Nucleus accumbens (tissue), 56 donors: ENCODE results near the gene CORO1C.
"Not testable (repeated sequence)": the region's sequence is repeated elsewhere in the genome, so short reads cannot be mapped to it uniquely, and the experiment has no call there.

Source experiments
- DNase-seq, 56 donors: peaks; one replicate each; lab custom pipeline; 2025; lab: John Stamatoyannopoulos, UW

The CORO1C gene

GRCh38 chr12:108638997-108639822 is 92.1 kb downstream of the CORO1C start:
- DNase-seq: no peak

DNA sequence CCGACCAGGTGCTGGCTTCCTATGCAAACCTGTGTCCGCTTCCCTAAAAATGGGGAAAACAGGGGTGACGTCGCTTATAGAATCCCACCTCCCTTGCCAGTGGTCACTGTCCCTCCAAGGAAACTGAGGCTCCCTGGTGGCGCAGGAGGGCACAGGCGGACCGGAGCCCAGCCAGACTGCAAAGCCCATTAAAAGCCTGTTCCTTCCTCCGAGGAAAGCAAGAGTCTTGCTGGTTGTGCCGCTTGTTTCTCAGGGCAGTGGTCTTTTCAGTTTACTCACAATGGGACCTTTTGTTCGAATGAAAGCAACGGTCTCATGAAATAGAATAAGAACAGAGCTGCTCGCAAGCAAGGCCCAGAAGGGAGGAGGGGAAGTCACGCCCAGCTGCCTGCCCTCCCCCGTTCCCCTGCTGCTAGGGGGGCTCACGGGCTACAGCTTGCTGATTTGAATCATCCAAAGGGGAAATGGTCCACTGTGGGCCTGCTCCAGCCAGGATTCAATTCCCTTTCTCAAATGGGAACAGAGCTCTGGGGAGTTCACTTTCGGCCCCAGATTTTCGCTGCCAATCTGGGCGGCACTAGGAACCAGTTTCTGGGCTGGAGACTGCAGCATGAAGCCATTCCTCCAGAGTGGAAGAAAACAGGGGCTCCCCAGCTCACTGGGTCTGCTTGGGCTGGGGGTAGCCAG is 93.0 kb downstream of the CORO1C start:
- DNase-seq: peak; percentile 17 to 89 (median 70)

GRCh38 chr12:108637222-108637971 is 93.9 kb downstream of the CORO1C start:
- peak in 3 of 56 donors; percentile 12 to 29 (median 22) for DNase-seq

- DNase-seq: no peak
These were observed 95.1 kb downstream of the CORO1C start for GRCh38 chr12:108635997-108636808.

DNA sequence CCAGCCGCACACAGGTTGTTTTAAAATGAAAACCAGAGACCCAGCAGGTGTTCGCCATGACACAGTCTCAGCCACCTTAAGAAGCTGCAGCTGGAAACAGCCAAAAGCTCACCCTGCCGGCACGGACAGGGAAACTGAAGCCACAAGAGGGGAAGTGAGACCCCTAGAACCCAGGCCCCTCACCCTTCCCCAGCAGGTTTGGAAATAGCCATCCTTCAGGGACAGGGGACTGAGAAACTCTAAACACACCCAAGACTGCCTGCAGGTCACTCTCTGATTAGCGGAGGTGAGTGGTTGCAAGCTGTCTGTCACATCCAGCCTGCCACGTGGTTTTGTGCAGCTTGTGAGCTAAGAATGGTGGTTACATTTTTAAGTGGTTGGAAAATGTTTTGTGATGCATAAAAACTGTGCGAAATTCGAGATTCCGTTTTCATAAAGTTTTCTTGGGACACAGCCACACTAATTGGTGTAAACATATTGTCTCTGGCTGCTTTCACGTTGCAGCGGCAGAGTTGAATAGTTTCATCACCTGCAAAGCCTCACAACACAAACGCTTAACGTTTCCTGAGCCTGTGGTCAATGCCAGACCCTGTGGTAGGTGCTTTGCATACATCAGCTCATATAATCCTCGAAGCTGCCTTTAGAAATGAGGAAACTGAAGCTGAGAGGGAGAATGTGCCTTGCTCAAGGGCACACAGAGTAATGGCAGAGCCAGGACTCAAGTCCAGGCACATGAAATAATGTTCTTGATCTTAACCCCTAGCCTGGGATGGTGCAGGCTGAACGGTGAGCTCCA is 95.9 kb downstream of the CORO1C start:
- no peak for DNase-seq

GRCh38 chr12:108634341-108634751 is 97.0 kb downstream of the CORO1C start:
- peak in 2 of 56 donors; percentile 26 to 27 for DNase-seq

- peak in 22 of 56 donors; percentile 15 to 57 (median 30) for DNase-seq
These were observed 97.6 kb downstream of the CORO1C start, which contains the start of gene SELPLG for GRCh38 chr12:108633534-108634248. SELPLG (minus strand) TSS chr12:108633894; CDS start chr12:108624307, 9,587 bp downstream.

DNA sequence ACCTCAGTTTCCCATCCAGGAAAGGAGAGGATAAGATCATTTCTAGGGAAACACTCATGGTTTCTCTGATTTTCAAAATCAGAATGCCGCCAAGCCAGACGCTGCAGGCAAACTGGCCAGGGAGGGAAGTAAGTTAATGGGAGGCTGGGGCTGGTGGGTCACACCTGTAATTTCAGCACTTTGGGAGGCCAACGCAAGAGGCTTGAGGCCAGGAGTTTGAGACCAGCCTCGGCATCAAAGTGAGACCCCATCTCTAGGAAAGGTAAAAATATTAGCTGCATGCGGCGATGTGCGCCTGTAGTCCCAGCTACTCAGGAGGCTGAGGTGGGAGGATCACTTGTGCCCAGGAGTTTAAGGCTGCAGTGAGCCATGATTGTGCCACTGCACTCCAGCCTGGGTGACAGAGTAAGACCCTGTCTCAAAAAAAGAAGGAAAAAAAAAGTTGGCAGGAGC is 98.2 kb downstream of the CORO1C start:
- no peak for DNase-seq

- DNase-seq: not testable (repeated sequence)
These were observed 100.1 kb downstream of the CORO1C start for GRCh38 chr12:108631261-108631660.

GRCh38 chr12:108630481-108631207 is 100.7 kb downstream of the CORO1C start:
- no peak for DNase-seq

GRCh38 chr12:108629824-108630476 is 101.4 kb downstream of the CORO1C start:
- no peak for DNase-seq

DNA sequence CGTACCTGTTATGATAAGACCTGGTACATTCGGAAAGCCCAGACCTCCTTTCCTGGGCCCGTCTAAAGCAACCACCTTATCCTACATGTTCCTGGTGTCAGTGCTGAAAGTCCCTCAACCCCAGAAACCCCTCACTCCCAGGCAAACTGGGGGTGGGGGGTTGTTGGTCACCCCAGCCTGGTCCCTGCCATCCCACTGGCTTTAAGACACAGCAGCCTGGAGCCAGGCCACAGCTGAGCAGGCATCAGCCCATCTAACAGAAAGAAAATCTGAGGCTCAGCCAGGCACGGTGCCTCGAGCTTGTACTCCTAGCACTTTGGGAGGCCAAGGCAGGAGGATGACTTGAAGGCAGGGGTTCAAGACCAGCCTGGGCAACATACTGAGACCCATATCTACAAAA is 102.2 kb downstream of the CORO1C start:
- no peak for DNase-seq

GRCh38 chr12:108627134-108627920 is 104.0 kb downstream of the CORO1C start:
- DNase-seq: no peak

GRCh38 chr12:108625228-108625627 is 106.1 kb downstream of the CORO1C start:
- DNase-seq: no peak

GRCh38 chr12:108623577-108623976 is 107.7 kb downstream of the CORO1C start:
- no peak for DNase-seq

DNA sequence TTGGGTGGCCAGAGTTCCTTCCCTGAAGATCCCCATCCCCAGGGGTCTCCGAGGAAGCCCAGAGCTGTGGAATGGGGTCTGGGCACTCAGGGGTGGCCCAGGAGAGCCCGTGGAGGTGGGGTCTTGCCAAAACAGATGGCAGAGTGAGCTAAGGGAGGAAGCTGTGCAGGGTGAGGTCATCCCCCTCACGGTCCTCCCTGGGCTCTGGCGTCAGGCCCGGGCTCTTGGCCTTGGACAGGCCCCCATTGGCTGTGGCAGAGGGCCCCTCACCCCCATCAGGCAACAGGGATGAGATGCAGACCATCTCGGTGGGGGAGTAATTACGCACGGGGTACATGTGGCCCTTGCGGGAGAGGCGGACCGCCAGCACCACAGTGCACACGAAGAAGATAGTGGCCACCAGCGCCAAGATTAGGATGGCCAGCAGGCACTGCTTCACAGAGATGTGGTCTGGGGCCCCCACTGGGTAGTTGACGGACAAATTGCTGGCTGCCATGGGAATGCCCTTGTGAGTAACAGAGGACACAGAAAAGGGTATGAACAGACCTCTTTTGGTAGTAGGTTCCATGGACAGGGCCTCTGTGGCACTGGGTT is 108.3 kb downstream of the CORO1C start:
- DNase-seq: no peak
